Esophagus muscularis mucosa (tissue), 4 donors: Measurements from ENCODE around the gene TMEM131. TPM values are rescaled to one million over a fixed set of nuclear protein-coding genes. Genes with fewer than 3 reads are reported as not detected.
"Not testable (repeated sequence)": the region's sequence is repeated elsewhere in the genome, so short reads cannot be mapped to it uniquely, and the experiment has no call there.

Source experiments
- DNase-seq: peaks from one replicate; pipeline ENCODE4 v3.0.0-alpha.2; 2017; ENCODE audit errors: extremely low spot score
- H3K27ac ChIP-seq, 4 donors: fragments of 200-600 bp; sonication (generic); replicated peaks in 1 of 4; 1 replicate in 3 of 4; 2 replicates in 1 of 4; pipeline ENCODE4 v1.5.1; 2016 to 2019; ENCODE audit warnings: mild to moderate bottlenecking in 1 of 4
- H3K27me3 ChIP-seq, 4 donors: fragments of 200-600 bp; sonication (generic); one replicate each; pipeline versions ENCODE4 v1.5.1 to v1.6.0; 2016 to 2019
- H3K36me3 ChIP-seq, 4 donors: fragments of 200-600 bp; sonication (generic); one replicate each; pipeline ENCODE4 v1.5.1; 2016 to 2019
- H3K4me1 ChIP-seq, 4 donors: fragments of 200-600 bp; sonication (generic); one replicate each; pipeline ENCODE4 v1.5.1; 2016 to 2019
- H3K4me3 ChIP-seq, 4 donors: fragments of 200-600 bp; sonication (generic); 1 replicate in 2 of 4; 2 replicates in 2 of 4; pipeline ENCODE4 v1.5.1; 2016 to 2019; ENCODE audit warnings: mild to moderate bottlenecking in 4 of 4, moderate library complexity in 1 of 4
- H3K9me3 ChIP-seq, 4 donors: fragments of 200-600 bp; sonication (generic); 1 replicate in 3 of 4; 2 replicates in 1 of 4; pipeline ENCODE4 v1.5.1; 2016 to 2019
- EP300 ChIP-seq: sonication (generic); formaldehyde crosslinking; IDR thresholded peaks from one replicate; pipeline ENCODE4 v1.6.1; 2017; ENCODE audit warnings: antibody characterized with exemption
- POLR2A ChIP-seq: fragments of 450-650 bp; IDR thresholded peaks from one replicate; pipeline ENCODE4 v1.6.1; 2017; ENCODE audit warnings: antibody characterized with exemption, moderate library complexity, mild to moderate bottlenecking, low read depth
- POLR2AphosphoS5 ChIP-seq, 2 donors: sonication (generic); formaldehyde crosslinking; IDR thresholded peaks; one replicate each; pipeline ENCODE4 v1.6.1; 2017; ENCODE audit warnings: antibody characterized with exemption in 2 of 2
- WGBS: methylation state at CpG from one replicate; pipeline ENCODE4 v1.1.5; 2018; 5-methylcytosine and 5-hydroxymethylcytosine counted together
- intact Hi-C: fragments of 100-400 bp; cut with DNase I; formaldehyde crosslinking; loops from one replicate; pipeline ENCODE4 v1.15.1; 2023
- total RNA-seq, 4 donors: library from RNA; depleted of rRNA; stranded (reverse); fragments of >200 nt; gene quantifications; one replicate each; pipeline versions ENCODE4 v1.1.0 to v1.2.1, GENCODE V29; 2016
- TF ChIP-seq, protein P1 (sequence below), 3 experiments: fragments of 200-600 bp in 2 of 3; fragments of 450-650 bp in 1 of 3; sonication (generic) in 2 of 3; IDR thresholded peaks; one replicate each; pipeline ENCODE4 v1.5.1; 2017 to 2019; ENCODE audit warnings: antibody characterized with exemption in 3 of 3, mild to moderate bottlenecking in 2 of 3, moderate library complexity in 1 of 3

TMEM131 gene
- total RNA-seq, 4 donors from 2014 or later = 23.9 to 34.1 (median 26.5) TPM

DNA sequence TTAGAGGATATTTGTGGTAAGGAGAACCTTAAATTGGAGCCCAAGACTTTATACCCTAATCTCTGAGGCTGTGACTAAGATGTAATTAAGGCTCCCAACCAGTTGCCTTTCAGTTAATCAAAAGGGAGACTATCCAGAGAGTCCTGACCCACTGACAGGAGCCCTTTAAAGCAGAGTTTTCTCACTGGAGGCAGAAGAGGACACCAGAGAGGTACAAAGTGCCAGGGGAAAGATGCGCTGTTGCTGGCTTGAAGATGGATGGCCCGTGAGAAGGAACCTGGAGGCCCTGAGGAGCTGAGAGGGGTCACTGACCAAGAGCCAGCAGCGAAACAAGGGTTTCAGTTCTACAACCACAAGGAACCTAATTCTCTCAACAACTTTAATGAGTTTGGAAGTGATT lies 137.3 kb downstream of the TMEM131 start:
- Histone ChIP-seq H3K4me3 (no peak overlapping the region), H3K27me3 (no peaks in the 10 kb centered on the region), H3K27ac (no peak overlapping the region), H3K4me1 (peaks cover 0 to 11% (median 3%) of the 10 kb centered on the region in 4 donors), H3K9me3 (no peaks in the 10 kb centered on the region), H3K36me3 (peaks cover 3 to 15% (median 6%) of the 10 kb centered on the region in 4 donors)
- TF ChIP-seq POLR2A = no peak
- TF ChIP-seq POLR2AphosphoS5 (IDR thresholded peaks at IDR 0.05) = no peak
- TF ChIP-seq EP300 = no peak
- TF ChIP-seq, protein P1, sequence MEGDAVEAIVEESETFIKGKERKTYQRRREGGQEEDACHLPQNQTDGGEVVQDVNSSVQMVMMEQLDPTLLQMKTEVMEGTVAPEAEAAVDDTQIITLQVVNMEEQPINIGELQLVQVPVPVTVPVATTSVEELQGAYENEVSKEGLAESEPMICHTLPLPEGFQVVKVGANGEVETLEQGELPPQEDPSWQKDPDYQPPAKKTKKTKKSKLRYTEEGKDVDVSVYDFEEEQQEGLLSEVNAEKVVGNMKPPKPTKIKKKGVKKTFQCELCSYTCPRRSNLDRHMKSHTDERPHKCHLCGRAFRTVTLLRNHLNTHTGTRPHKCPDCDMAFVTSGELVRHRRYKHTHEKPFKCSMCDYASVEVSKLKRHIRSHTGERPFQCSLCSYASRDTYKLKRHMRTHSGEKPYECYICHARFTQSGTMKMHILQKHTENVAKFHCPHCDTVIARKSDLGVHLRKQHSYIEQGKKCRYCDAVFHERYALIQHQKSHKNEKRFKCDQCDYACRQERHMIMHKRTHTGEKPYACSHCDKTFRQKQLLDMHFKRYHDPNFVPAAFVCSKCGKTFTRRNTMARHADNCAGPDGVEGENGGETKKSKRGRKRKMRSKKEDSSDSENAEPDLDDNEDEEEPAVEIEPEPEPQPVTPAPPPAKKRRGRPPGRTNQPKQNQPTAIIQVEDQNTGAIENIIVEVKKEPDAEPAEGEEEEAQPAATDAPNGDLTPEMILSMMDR (IDR thresholded peaks at IDR 0.05) = no peak
- no peak for DNase-seq
- intact Hi-C loops = no loop called here
- 94% methylated on average over 3 of the region's 3 CpGs for WGBS

DNA sequence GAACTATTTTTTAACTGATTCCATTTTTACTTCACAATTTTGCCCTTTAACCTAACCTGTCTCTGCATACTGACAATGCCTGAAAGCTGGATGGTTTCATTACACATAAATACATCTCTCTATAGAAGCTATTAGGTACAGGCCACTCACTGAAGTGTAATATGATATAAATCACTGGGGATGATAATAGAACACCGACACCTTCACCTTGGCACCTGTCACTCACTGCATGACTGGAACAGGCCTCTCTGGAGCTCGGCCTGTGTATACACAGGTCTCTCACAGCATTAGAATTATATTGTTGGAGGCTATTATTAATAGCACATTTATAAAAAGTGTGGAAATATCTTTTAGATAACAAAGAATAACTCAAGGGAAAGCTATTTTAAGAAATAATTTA lies 138.2 kb downstream of the TMEM131 start:
- H3K9me3 ChIP-seq = no peaks in the 10 kb centered on the region
- no peaks in the 10 kb centered on the region for H3K27me3 ChIP-seq
- peaks cover 3 to 15% (median 6%) of the 10 kb centered on the region in 4 donors for H3K36me3 ChIP-seq
- 94% methylated on average over 2 of the region's 2 CpGs for WGBS
- intact Hi-C loops = no loop called here
- DNase-seq = no peak
- peaks cover 0 to 11% (median 3%) of the 10 kb centered on the region in 4 donors for H3K4me1 ChIP-seq
- H3K27ac ChIP-seq = no peak overlapping the region
- TF ChIP-seq POLR2A (no peak), POLR2AphosphoS5 (IDR thresholded peaks at IDR 0.05) (no peak)
- TF ChIP-seq, protein P1 (IDR thresholded peaks at IDR 0.05) = no peak
- no peak overlapping the region for H3K4me3 ChIP-seq

DNA sequence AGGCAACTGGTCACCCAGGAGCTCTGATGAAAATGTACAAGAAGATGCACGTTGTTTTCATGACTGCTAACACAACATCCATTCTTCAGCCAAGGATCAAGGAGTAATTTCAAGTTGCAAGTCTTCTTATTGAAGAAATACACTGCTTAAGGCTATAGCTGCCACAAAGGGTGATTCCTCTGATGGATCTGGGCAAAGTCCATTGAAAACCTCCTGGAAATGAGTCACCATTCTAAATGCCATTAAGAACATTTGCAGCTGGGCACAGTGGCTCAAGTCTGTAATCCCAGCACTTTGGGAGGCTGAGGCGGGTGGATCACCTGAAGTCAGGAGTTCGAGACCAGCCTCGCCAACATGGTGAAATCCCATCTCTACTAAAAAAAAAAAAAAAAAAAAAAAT lies 142.7 kb downstream of the TMEM131 start:
- intact Hi-C loops = not testable (repeated sequence)
- whole genome bisulfite sequencing = 96% methylated on average over 4 of the region's 4 CpGs

DNA sequence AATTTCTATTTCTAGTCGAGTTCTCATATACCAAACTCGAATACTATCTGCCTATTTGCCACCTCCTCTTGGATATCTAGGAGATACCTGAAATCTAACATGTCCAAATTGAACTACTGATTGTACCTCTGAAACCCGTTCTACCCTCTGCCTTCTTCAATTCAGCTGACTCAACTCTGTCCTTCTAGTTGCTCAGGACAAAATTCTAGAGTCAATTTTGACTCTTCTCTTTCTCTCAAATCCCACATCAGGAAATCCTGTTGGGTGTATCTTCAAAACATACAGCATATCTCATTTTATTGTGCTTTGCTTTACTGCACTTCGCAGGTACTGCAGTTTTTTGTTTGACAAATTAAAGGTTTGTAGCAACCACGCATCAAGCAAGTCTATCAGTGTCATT lies 144.6 kb downstream of the TMEM131 start:
- no peak for DNase-seq

More for the DNA sequence above, 142.7 kb downstream of the TMEM131 start:
- not testable (repeated sequence) for H3K9me3 ChIP-seq, H3K4me3 ChIP-seq, H3K27ac ChIP-seq, DNase-seq, H3K27me3 ChIP-seq, H3K36me3 ChIP-seq
- H3K4me1 ChIP-seq = peaks cover 0 to 11% (median 6%) of the 10 kb centered on the region in 4 donors

DNA sequence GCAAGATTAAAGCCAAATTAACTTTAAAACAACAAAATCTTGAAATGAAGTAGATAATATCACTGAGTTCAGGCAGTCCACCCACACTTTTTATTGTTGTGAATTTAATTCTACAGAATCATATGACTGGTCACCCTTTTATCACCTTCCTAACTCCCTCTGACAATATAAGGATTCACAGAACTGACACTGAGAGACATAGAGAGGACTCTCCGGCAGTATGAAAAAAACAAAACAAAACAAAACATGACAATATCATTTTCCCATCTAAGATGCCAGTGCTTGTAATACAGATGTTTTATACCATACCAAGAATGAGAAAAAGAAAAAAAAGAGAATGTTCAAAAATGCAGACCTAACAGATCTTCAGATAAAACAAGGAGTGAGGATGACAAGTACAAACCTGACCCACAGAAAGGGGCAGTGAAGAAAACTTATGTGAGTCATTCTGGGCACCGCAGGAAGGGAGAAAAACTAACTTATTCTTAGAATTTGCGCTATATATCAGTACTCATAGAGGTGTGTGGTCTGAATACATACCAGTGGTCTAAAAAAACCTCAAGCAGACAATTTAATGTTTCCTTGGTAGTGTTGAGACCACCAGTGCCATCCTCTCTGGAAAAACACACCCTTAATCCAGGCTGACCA lies 145.7 kb downstream of the TMEM131 start:
- TF ChIP-seq, protein P1 (IDR thresholded peaks at IDR 0.05) = no peak
- TF ChIP-seq POLR2AphosphoS5 (IDR thresholded peaks at IDR 0.05) = no peak
- no peak for TF ChIP-seq POLR2A
- no peak for TF ChIP-seq EP300

More for the DNA sequence above, 144.6 kb downstream of the TMEM131 start:
- Histone ChIP-seq H3K27ac (no peak overlapping the region), H3K4me1 (peaks cover 0 to 5% (median 0%) of the 10 kb centered on the region in 4 donors), H3K9me3 (no peaks in the 10 kb centered on the region), H3K4me3 (no peak overlapping the region), H3K27me3 (no peaks in the 10 kb centered on the region), H3K36me3 (no peaks in the 10 kb centered on the region)
- TF ChIP-seq POLR2A = no peak
- TF ChIP-seq, protein P1 (IDR thresholded peaks at IDR 0.05) = no peak
- no peak for TF ChIP-seq POLR2AphosphoS5 (IDR thresholded peaks at IDR 0.05)
- TF ChIP-seq EP300 = no peak
- WGBS = 93% methylated on average over 5 of the region's 5 CpGs
- intact Hi-C loops = no loop called here

More for the DNA sequence above, 145.7 kb downstream of the TMEM131 start:
- no peak overlapping the region for H3K4me3 ChIP-seq
- intact Hi-C loops = no loop called here
- H3K4me1 ChIP-seq = peaks cover 0 to 5% (median 1%) of the 10 kb centered on the region in 4 donors
- no peak for DNase-seq
- H3K27ac ChIP-seq = no peak overlapping the region
- H3K9me3 ChIP-seq = no peaks in the 10 kb centered on the region
- H3K27me3 ChIP-seq = no peaks in the 10 kb centered on the region
- H3K36me3 ChIP-seq = no peaks in the 10 kb centered on the region
- WGBS = 86% methylated on average over 3 of the region's 3 CpGs
